Naive thymus-derived CD8-positive, alpha-beta T cell (primary cell): Measurements from ENCODE around the gene KCND1. TPM values are rescaled to one million over a fixed set of nuclear protein-coding genes. Genes with fewer than 3 reads are reported as not detected.

Experiments used
- polyA plus RNA-seq, 3 donors: library from polyadenylated mRNA; unstranded; fragments of 300-500 nt; fragmentation: Illumina TruSeq; gene quantifications; one replicate each; pipeline ENCODE4 v1.2.3, GENCODE V29; 2021
- total RNA-seq, 8 experiments: library from RNA in 2 of 8; stranded (reverse) in 2 of 8; gene quantifications; one replicate each; pipeline ENCODE4 v1.2.3 and lab custom pipeline; 2021 to 2026

The KCND1 gene
- total and polyA plus RNA-seq, 5 experiments from 2014 or later = 0.06 to 1.7 (median 0.85) TPM; not detected in 1

Other genes starting within 250 kb of the KCND1 start
- not detected for gene GLOD5, start 210.1 kb downstream of the KCND1 start, total RNA-seq
- gene GLOD5, start 210.1 kb downstream of the KCND1 start, polyA plus RNA-seq = not detected
- not detected for gene GATA1, start 185.3 kb downstream of the KCND1 start, total RNA-seq
- gene GATA1, start 185.3 kb downstream of the KCND1 start, polyA plus RNA-seq = not detected
- gene HDAC6, start 169.8 kb downstream of the KCND1 start, total RNA-seq = 100 to 1,000 TPM; 120 to 124 TPM
- 10 to 100 TPM; 10.5 to 15.9 (median 13.0) TPM for gene HDAC6, start 169.8 kb downstream of the KCND1 start, polyA plus RNA-seq
- gene ERAS, start 145.3 kb downstream of the KCND1 start, total RNA-seq = not detected
- not detected for gene ERAS, start 145.3 kb downstream of the KCND1 start, polyA plus RNA-seq
- gene PCSK1N, start 136.2 kb downstream of the KCND1 start, total RNA-seq = 1 to 10 TPM; 3.6 to 4.9 TPM
- 10 to 100 TPM; 12.6 to 28.0 (median 19.9) TPM for gene PCSK1N, start 136.2 kb downstream of the KCND1 start, polyA plus RNA-seq
- 10 to 100 TPM; 41.2 to 44.8 TPM for gene TIMM17B, start 74.1 kb downstream of the KCND1 start, total RNA-seq
- 10 to 100 TPM; 52.9 to 59.1 (median 55.5) TPM for gene TIMM17B, start 74.1 kb downstream of the KCND1 start, polyA plus RNA-seq
- 10 to 100 TPM; 66.4 to 68.8 TPM for gene PQBP1, start 73.9 kb downstream of the KCND1 start, total RNA-seq
- 100 to 1,000 TPM in 1 of 3 donors, 10 to 100 TPM in 2; 92.7 to 114 (median 94.5) TPM for gene PQBP1, start 73.9 kb downstream of the KCND1 start, polyA plus RNA-seq
- gene SLC35A2, start 60.2 kb downstream of the KCND1 start, total RNA-seq = 10 to 100 TPM; 11.4 to 12.7 TPM
- gene SLC35A2, start 60.2 kb downstream of the KCND1 start, polyA plus RNA-seq = 1 to 10 TPM; 6.8 to 8.1 (median 7.3) TPM
- gene PIM2, start 52.8 kb downstream of the KCND1 start, total RNA-seq = 100 to 1,000 TPM; 126 to 132 TPM
- gene PIM2, start 52.8 kb downstream of the KCND1 start, polyA plus RNA-seq = 100 to 1,000 TPM; 170 to 331 (median 313) TPM
- 10 to 100 TPM; 98.7 to 99.4 TPM for gene OTUD5, start 14.2 kb downstream of the KCND1 start, total RNA-seq
- 10 to 100 TPM; 23.7 to 48.4 (median 24.3) TPM for gene OTUD5, start 14.2 kb downstream of the KCND1 start, polyA plus RNA-seq
- 100 to 1,000 TPM in 1 of 2 experiments, 10 to 100 TPM in 1; 91.1 to 100 TPM for gene GRIPAP1, start 30.4 kb upstream of the KCND1 start, total RNA-seq
- gene GRIPAP1, start 30.4 kb upstream of the KCND1 start, polyA plus RNA-seq = 10 to 100 TPM in 2 of 3 donors, 1 to 10 TPM in 1; 6.8 to 15.9 (median 12.6) TPM
- gene TFE3, start 71.5 kb upstream of the KCND1 start, total RNA-seq = 10 to 100 TPM; 31.0 to 34.4 TPM
- gene TFE3, start 71.5 kb upstream of the KCND1 start, polyA plus RNA-seq = 1 to 10 TPM; 2.6 to 4.4 (median 3.5) TPM
- gene CCDC120, start 87.2 kb upstream of the KCND1 start, total RNA-seq = 10 to 100 TPM; 12.9 TPM
- 1 to 10 TPM in 1 of 3 donors, under 1 TPM in 2; 0.61 to 1.7 (median 0.94) TPM for gene CCDC120, start 87.2 kb upstream of the KCND1 start, polyA plus RNA-seq
- 10 to 100 TPM; 22.9 to 24.6 TPM for gene PRAF2, start 102.2 kb upstream of the KCND1 start, total RNA-seq
- 10 to 100 TPM; 39.0 to 52.9 (median 50.7) TPM for gene PRAF2, start 102.2 kb upstream of the KCND1 start, polyA plus RNA-seq
- gene WDR45, start 108.0 kb upstream of the KCND1 start, total RNA-seq = 100 to 1,000 TPM; 112 to 124 TPM
- gene WDR45, start 108.0 kb upstream of the KCND1 start, polyA plus RNA-seq = 10 to 100 TPM; 42.4 to 57.2 (median 43.3) TPM
- 10 to 100 TPM; 18.2 to 18.6 TPM for gene GPKOW, start 151.9 kb upstream of the KCND1 start, total RNA-seq
- 10 to 100 TPM; 17.7 to 31.1 (median 27.9) TPM for gene GPKOW, start 151.9 kb upstream of the KCND1 start, polyA plus RNA-seq
- 1 to 10 TPM in 1 of 2 experiments, under 1 TPM in 1; 0.96 to 1.2 TPM for gene MAGIX, start 190.9 kb upstream of the KCND1 start, total RNA-seq
- under 1 TPM; 0.52 to 0.77 (median 0.71) TPM for gene MAGIX, start 190.9 kb upstream of the KCND1 start, polyA plus RNA-seq
- gene PLP2, start 200.1 kb upstream of the KCND1 start, total RNA-seq = 1 to 10 TPM; 6.4 to 6.7 TPM
- 100 to 1,000 TPM; 117 to 141 (median 119) TPM for gene PLP2, start 200.1 kb upstream of the KCND1 start, polyA plus RNA-seq
- 10 to 100 TPM in 1 of 2 experiments, 1 to 10 TPM in 1; 8.5 to 10.1 TPM for gene PRICKLE3, start 214.5 kb upstream of the KCND1 start, total RNA-seq
- 1 to 10 TPM; 1.3 to 2.9 (median 2.0) TPM for gene PRICKLE3, start 214.5 kb upstream of the KCND1 start, polyA plus RNA-seq
- gene SYP, start 228.3 kb upstream of the KCND1 start, total RNA-seq = under 1 TPM; 0.34 to 0.58 TPM
- gene SYP, start 228.3 kb upstream of the KCND1 start, polyA plus RNA-seq = under 1 TPM; 0.27 to 0.41 (median 0.40) TPM